CD4-positive, alpha-beta memory T cell (primary cell): ENCODE measurements around the gene RAB18. TPM values are rescaled to one million over a fixed set of nuclear protein-coding genes. Genes with fewer than 3 reads are reported as not detected.

Experiments used
- CTCF ChIA-PET: fragments of 350-600 bp; sonication (Branson Sonifier 250); formaldehyde crosslinking; loops from one replicate; lab custom pipeline; 2021; ENCODE audit warnings: inconsistent platforms; ENCODE audit not compliant: partially characterized antibody; lab: Charles Lee
- POLR2A ChIA-PET: fragments of 350-600 bp; sonication (Branson Sonifier 250); formaldehyde crosslinking; loops from one replicate; lab custom pipeline; 2021; ENCODE audit not compliant: partially characterized antibody; lab: Charles Lee
- DNase-seq, 5 donors: peaks; one replicate each; pipeline versions ENCODE4 v3.0.0 to v3.0.0-alpha.2; 2020 to 2022; ENCODE audit warnings: mixed read lengths in 1 of 5
- H3K27ac ChIP-seq: one replicate; pipeline ENCODE4 v1.7.0; 2013; ENCODE audit warnings: low read depth, low read length
- H3K27me3 ChIP-seq: 2 replicates; pipeline ENCODE4 v1.7.0; 2013; ENCODE audit warnings: mild to moderate bottlenecking, low read length, moderate library complexity; ENCODE audit not compliant: insufficient read depth
- H3K36me3 ChIP-seq: 2 replicates; pipeline ENCODE4 v1.7.0; 2013; ENCODE audit warnings: mild to moderate bottlenecking, low read length, moderate library complexity; ENCODE audit not compliant: insufficient read depth
- H3K4me1 ChIP-seq: 2 replicates; pipeline ENCODE4 v1.7.0; 2013; ENCODE audit warnings: mild to moderate bottlenecking, low read length, moderate library complexity; ENCODE audit not compliant: insufficient read depth
- H3K4me3 ChIP-seq, 2 donors: one replicate each; pipeline ENCODE4 v1.7.0; 2013; ENCODE audit warnings: low read length in 2 of 2, mild to moderate bottlenecking in 1 of 2
- H3K9me3 ChIP-seq, 2 donors: one replicate each; pipeline ENCODE4 v1.7.0; 2013; ENCODE audit warnings: low read length in 2 of 2, control low read depth in 1 of 2; ENCODE audit not compliant: control insufficient read depth in 1 of 2
- H3K27ac Mint-ChIP-seq, 7 donors: one replicate each; pipeline ENCODE4 v1.8.0; 2020 to 2021; ENCODE audit warnings: mixed read lengths in 7 of 7, mild to moderate bottlenecking in 6 of 7, inconsistent platforms in 3 of 7, moderate library complexity in 3 of 7
- H3K27me3 Mint-ChIP-seq, 2 donors: one replicate each; pipeline ENCODE4 v1.8.0; 2020 to 2021; ENCODE audit warnings: mixed read lengths in 2 of 2
- H3K36me3 Mint-ChIP-seq, 2 donors: one replicate each; pipeline ENCODE4 v1.8.0; 2020 to 2021; ENCODE audit warnings: mixed read lengths in 2 of 2, inconsistent platforms in 1 of 2, mild to moderate bottlenecking in 1 of 2
- H3K4me1 Mint-ChIP-seq, 4 donors: one replicate each; pipeline ENCODE4 v1.8.0; 2020 to 2021; ENCODE audit warnings: mixed read lengths in 4 of 4, mild to moderate bottlenecking in 1 of 4
- H3K4me3 Mint-ChIP-seq, 8 donors: one replicate each; pipeline ENCODE4 v1.8.0; 2020 to 2021; ENCODE audit warnings: mixed read lengths in 8 of 8, mild to moderate bottlenecking in 7 of 8, moderate library complexity in 6 of 8, inconsistent platforms in 3 of 8
- H3K9me3 Mint-ChIP-seq, 8 donors: one replicate each; pipeline ENCODE4 v1.8.0; 2020 to 2021; ENCODE audit warnings: mixed read lengths in 8 of 8, mild to moderate bottlenecking in 5 of 8, inconsistent platforms in 3 of 8, moderate library complexity in 1 of 8
- intact Hi-C: fragments of 100-400 bp; cut with micrococcal nuclease; formaldehyde crosslinking; loops from one replicate; pipeline ENCODE4 v1.15.1; 2023
- polyA plus RNA-seq, 2 donors: library from polyadenylated mRNA; unstranded; fragments of 300-500 nt; fragmentation: Illumina TruSeq; gene quantifications; one replicate each; pipeline ENCODE4 v1.2.3, GENCODE V29; 2021
- total RNA-seq, 2 experiments: library from RNA; stranded (reverse); gene quantifications; one replicate each; pipeline ENCODE4 v1.2.3, GENCODE V29; 2021

Gene RAB18
- total RNA-seq (10 to 100 TPM; 83.3 to 88.5 TPM), polyA plus RNA-seq (100 to 1,000 TPM; 117 to 171 TPM)

DNA sequence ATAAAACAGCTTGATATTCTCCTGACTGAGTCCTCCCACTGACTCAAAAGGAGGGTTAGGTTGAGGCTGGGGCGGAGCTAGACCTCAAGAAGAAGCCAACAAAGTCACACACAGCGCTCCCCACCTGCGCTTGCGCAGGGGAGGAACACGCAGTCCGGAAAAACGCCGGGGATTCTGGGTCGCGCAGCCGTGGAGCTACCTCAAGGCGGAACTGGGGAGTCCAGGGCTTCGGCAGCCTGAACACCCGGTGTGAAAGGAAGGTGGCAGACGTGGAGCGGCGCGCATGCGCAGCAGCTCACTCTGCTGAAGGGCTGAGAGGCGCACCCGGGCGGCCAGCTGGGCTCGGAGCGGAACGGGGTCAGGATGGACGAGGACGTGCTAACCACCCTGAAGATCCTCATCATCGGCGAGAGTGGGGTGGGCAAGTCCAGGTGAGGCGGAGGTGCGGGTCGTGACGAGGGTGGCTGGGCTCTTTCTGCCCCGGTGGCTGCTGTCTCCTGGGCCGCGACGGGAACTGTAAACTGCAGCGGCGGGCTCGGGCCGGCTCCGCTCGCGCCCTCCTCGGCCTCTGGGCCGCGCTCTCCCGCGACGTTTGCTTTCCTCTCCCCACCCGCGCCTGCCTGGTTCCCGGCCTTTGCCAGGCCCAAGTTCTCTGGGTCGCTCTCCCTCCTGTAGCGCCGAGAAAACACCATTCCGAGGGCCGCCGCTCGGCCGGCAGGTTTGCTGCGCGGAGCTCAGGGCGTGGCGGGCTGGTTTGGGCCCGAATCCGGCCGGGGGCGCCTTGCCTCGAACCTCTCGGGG lies at the start of gene RAB18:
RAB18 (plus strand) TSS at position 298 of the 801 bp plus-strand sequence; CDS start at position 364, 66 bp downstream.
- POLR2A ChIA-PET = interaction anchor here (0.6 to 3.0 kb wide), 29 partner anchors 9 to 1028 kb away, joined by 3 to 37 read pairs (median 5); partner anchors contain the start of genes ABI1, ACBD5, MASTL and MPP7
- peaks cover 44 to 56% (median 51%) of the 10 kb centered on the region in 4 donors for H3K4me1 Mint-ChIP-seq
- intact Hi-C loops = loop anchor here (1.0 to 10.0 kb wide), 12 partner anchors 39 to 1052 kb away; partner anchors contain the start of genes ANKRD26, MASTL, PDSS1 and WAC
- H3K9me3 Mint-ChIP-seq = no peaks in the 10 kb centered on the region
- Histone ChIP-seq H3K36me3 (no peaks in the 10 kb centered on the region), H3K4me1 (peaks cover 42% of the 10 kb centered on the region), H3K27ac (peak within 1 kb of the TSS; percentile 90), H3K9me3 (no peaks in the 10 kb centered on the region), H3K27me3 (no peaks in the 10 kb centered on the region), H3K4me3 (peak within 1 kb of the TSS; percentile 59 to 74)
- peak within 1 kb of the TSS; percentile 96 to 100 (median 99) for H3K4me3 Mint-ChIP-seq
- peak within 1 kb of the TSS; percentile 96 to 100 (median 99) for H3K27ac Mint-ChIP-seq
- peaks cover 16 to 34% of the 10 kb centered on the region in 2 donors for H3K36me3 Mint-ChIP-seq
- no peaks in the 10 kb centered on the region for H3K27me3 Mint-ChIP-seq
- CTCF ChIA-PET = interaction anchor here (0.7 to 3.8 kb wide), 16 partner anchors 10 to 877 kb away, joined by 3 to 23 read pairs (median 4); no protein-coding TSS in a partner anchor
- DNase-seq = peak; percentile 97 to 99 (median 99)

GRCh38 chr10:27454837-27455236 lies 49.3 kb upstream of the RAB18 start:
- no peak overlapping the region for H3K27ac ChIP-seq
- ChIA-PET POLR2A (no interaction called here), CTCF (interaction anchor here (1.3 kb wide), 1 partner anchor 8 kb away, joined by 3 read pairs; no protein-coding TSS in a partner anchor)
- H3K27me3 ChIP-seq = no peaks in the 10 kb centered on the region
- H3K4me3 ChIP-seq = no peak overlapping the region
- H3K36me3 Mint-ChIP-seq = no peaks in the 10 kb centered on the region
- intact Hi-C loops = no loop called here
- no peaks in the 10 kb centered on the region for H3K27me3 Mint-ChIP-seq
- H3K9me3 ChIP-seq = no peaks in the 10 kb centered on the region
- peaks cover 3 to 13% (median 8%) of the 10 kb centered on the region in 4 donors for H3K4me1 Mint-ChIP-seq
- H3K4me3 Mint-ChIP-seq = no peak overlapping the region
- no peak for DNase-seq
- peak overlapping the region in 1 of 7 donors; percentile 23 for H3K27ac Mint-ChIP-seq
- H3K36me3 ChIP-seq = no peaks in the 10 kb centered on the region
- no peaks in the 10 kb centered on the region for H3K9me3 Mint-ChIP-seq
- H3K4me1 ChIP-seq = peaks cover 6% of the 10 kb centered on the region

DNA sequence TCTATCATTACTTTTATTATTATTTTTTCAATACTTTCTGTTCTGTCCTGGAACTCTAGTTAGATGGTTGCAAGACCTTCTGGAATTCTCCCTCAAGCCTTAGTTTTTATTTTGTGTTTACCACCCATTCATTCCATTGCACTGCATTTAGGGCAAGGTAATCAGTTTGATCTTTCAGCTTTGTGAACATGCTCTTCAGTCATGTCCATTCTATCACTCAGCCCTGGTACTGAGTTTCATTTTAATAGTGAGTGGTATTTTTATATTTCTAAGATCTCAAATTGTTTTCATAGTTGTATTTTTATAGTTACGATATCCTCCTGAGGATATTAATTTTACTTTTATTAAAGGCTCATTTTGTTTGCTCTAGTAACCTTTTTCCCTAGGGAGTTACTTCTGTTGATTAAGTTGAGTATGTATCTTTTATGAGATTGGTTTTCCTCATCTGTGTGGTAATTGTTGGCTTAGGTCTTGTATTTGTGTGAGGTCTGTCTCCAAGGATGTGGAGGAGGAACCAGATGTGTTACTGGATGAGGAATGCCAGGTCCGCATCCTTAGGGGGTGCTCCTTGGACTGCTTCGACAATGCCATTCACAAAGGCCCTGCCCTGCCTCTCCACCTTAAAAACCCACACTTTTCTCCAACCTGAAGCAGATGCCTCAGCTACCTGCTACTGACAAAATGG lies 46.7 kb upstream of the RAB18 start:
- Histone ChIP-seq H3K4me3 (no peak overlapping the region), H3K36me3 (no peaks in the 10 kb centered on the region), H3K9me3 (no peaks in the 10 kb centered on the region), H3K4me1 (peaks cover 6% of the 10 kb centered on the region), H3K27me3 (no peaks in the 10 kb centered on the region), H3K27ac (no peak overlapping the region)
- Mint-ChIP-seq H3K36me3 (no peaks in the 10 kb centered on the region), H3K4me3 (no peak overlapping the region), H3K27ac (no peak overlapping the region), H3K27me3 (no peaks in the 10 kb centered on the region), H3K4me1 (peaks cover 3 to 13% (median 8%) of the 10 kb centered on the region in 4 donors), H3K9me3 (no peaks in the 10 kb centered on the region)
- intact Hi-C loops = no loop called here
- no peak for DNase-seq
- POLR2A ChIA-PET = interaction anchor here (1.4 kb wide), 1 partner anchor 46 kb away, joined by 4 read pairs; the partner anchor contains the start of gene RAB18
- CTCF ChIA-PET = interaction anchor here (1.6 kb wide), 1 partner anchor 12 kb away, joined by 5 read pairs; no protein-coding TSS in a partner anchor

DNA sequence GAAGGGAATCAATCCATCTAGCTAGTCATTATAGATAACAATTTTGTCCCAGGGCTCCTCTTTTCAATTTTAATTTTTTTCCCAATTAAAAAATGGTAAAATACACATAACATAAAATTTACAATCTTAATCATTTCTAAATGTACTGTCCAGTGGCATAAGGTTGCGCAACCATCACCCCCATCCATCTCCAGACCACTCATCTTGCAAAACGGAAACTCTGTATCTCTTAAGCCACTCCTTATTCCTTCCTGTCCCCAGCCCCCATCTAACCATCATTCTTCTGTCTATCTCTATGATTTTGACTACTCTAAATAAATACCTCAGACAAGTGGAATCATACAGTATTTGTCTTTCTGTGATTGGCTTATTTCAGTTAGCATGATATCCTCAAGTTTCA lies 46.1 kb upstream of the RAB18 start:
- peaks cover 6% of the 10 kb centered on the region for H3K4me1 ChIP-seq
- ChIA-PET CTCF (no interaction called here), POLR2A (interaction anchor here (1.4 kb wide), 1 partner anchor 46 kb away, joined by 4 read pairs; the partner anchor contains the start of gene RAB18)
- Mint-ChIP-seq H3K27me3 (no peaks in the 10 kb centered on the region), H3K36me3 (no peaks in the 10 kb centered on the region), H3K4me3 (no peak overlapping the region), H3K4me1 (peaks cover 3 to 14% (median 8%) of the 10 kb centered on the region in 4 donors), H3K27ac (no peak overlapping the region), H3K9me3 (no peaks in the 10 kb centered on the region)
- no peak overlapping the region for H3K4me3 ChIP-seq
- no peak for DNase-seq
- no peaks in the 10 kb centered on the region for H3K9me3 ChIP-seq
- intact Hi-C loops = no loop called here
- H3K36me3 ChIP-seq = no peaks in the 10 kb centered on the region
- no peaks in the 10 kb centered on the region for H3K27me3 ChIP-seq
- H3K27ac ChIP-seq = no peak overlapping the region

- H3K36me3 ChIP-seq = no peaks in the 10 kb centered on the region
- peaks cover 32% of the 10 kb centered on the region for H3K4me1 ChIP-seq
- CTCF ChIA-PET = interaction anchor here (0.8 kb wide), 1 partner anchor 15 kb away, joined by 3 read pairs; no protein-coding TSS in a partner anchor
- Mint-ChIP-seq H3K4me1 (peaks cover 32 to 48% (median 40%) of the 10 kb centered on the region in 4 donors), H3K36me3 (no peaks in the 10 kb centered on the region), H3K4me3 (no peak overlapping the region), H3K9me3 (no peaks in the 10 kb centered on the region), H3K27ac (no peak overlapping the region), H3K27me3 (no peaks in the 10 kb centered on the region)
- H3K27ac ChIP-seq = no peak overlapping the region
- DNase-seq = no peak
- H3K27me3 ChIP-seq = no peaks in the 10 kb centered on the region
- intact Hi-C loops = no loop called here
- H3K4me3 ChIP-seq = no peak overlapping the region
- no peaks in the 10 kb centered on the region for H3K9me3 ChIP-seq
- POLR2A ChIA-PET = interaction anchor here (1.4 to 2.2 kb wide), 2 partner anchors 13 to 43 kb away, joined by 5 to 9 read pairs; partner anchors contain the start of gene RAB18
Measured at GRCh38 chr10:27461312-27461711, 42.8 kb upstream of the RAB18 start.

DNA sequence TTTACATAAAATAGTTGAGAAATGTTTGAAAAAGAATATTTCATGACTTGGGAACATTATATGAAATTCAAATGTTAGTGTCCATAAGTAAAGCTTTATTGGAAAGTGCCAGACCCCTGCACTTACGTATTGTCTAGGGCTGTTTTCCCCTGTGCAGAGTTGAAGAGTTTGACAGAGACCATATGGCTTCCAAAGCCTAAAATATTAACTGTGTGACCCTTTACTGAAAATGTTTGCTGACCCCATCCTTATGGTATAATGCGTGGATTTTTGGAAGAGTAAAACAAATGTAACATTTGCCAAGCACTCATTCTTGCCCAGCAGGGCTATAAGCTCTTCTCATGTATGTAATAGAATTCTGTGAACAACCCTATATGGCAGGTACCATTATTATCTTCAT lies 40.1 kb upstream of the RAB18 start:
- CTCF ChIA-PET = interaction anchor here (1.3 to 2.0 kb wide), 2 partner anchors 18 to 40 kb away, joined by 4 to 6 read pairs; partner anchors contain the start of gene RAB18
- H3K36me3 ChIP-seq = no peaks in the 10 kb centered on the region
- H3K27ac ChIP-seq = no peak overlapping the region
- no peak overlapping the region for H3K4me3 ChIP-seq
- H3K27me3 ChIP-seq = no peaks in the 10 kb centered on the region
- peak overlapping the region in 3 of 8 donors; percentile 61 to 76 (median 67) for H3K4me3 Mint-ChIP-seq
- peaks cover 30 to 42% (median 36%) of the 10 kb centered on the region in 4 donors for H3K4me1 Mint-ChIP-seq
- intact Hi-C loops = no loop called here
- no peaks in the 10 kb centered on the region for H3K27me3 Mint-ChIP-seq
- DNase-seq = no peak
- no peaks in the 10 kb centered on the region for H3K36me3 Mint-ChIP-seq
- peak overlapping the region; percentile 79 to 94 (median 92) for H3K27ac Mint-ChIP-seq
- POLR2A ChIA-PET = interaction anchor here (2.7 kb wide), 1 partner anchor 40 kb away, joined by 28 read pairs; the partner anchor contains the start of gene RAB18
- no peaks in the 10 kb centered on the region for H3K9me3 ChIP-seq
- peaks cover 26% of the 10 kb centered on the region for H3K4me1 ChIP-seq
- H3K9me3 Mint-ChIP-seq = no peaks in the 10 kb centered on the region
